K562 (cell line): ENCODE results near the gene EMC9. TPM values are rescaled to one million over a fixed set of nuclear protein-coding genes. Genes with fewer than 3 reads are reported as not detected.

Experiments used
- ATAC-seq: fragments of 200-7000 bp; cut with Tn5 transposase; 3 replicates; pipeline ENCODE4 v1.9.1; 2020; ENCODE audit warnings: moderate library complexity
- BruUV-seq: library from RNA; stranded (reverse); fragments of 400-500 nt; replicated peaks from 2 replicates; lab custom pipeline; 2021; lab: Mats Ljungman, UMichigan
- CTCF ChIA-PET: fragments of 300-600 bp; formaldehyde crosslinking; extraction: SDS; loops from one replicate; lab custom pipeline; 2021; ENCODE audit warnings: low intra/inter-chr PET ratio; lab: Yijun Ruan, JAX
- POLR2A ChIA-PET: fragments of 300-600, 350-650 bp; sonication (Branson Sonifier 250); formaldehyde crosslinking; extraction: SDS; loops from one replicate; lab custom pipeline; 2021; ENCODE audit warnings: antibody characterized with exemption, inconsistent platforms; lab: Yijun Ruan, JAX
- DNase-seq, 4 experiments: peaks; one replicate each; pipeline versions ENCODE4 v3.0.0 to v3.0.0-alpha.2; 2011 to 2018; ENCODE audit warnings: low spot score in 3 of 4, mixed read lengths in 3 of 4; ENCODE audit errors: extremely low read depth in 1 of 4
- FAIRE-seq: peaks from 2 replicates; lab custom pipeline; 2011; peaks lifted over from hg19 to GRCh38; lab: Jason Lieb, UNC
- H2AFZ ChIP-seq: 2 replicates; pipeline ENCODE4 v1.6.0; 2011; ENCODE audit warnings: low read depth, low read length, control low read depth, inconsistent platforms
- H3K27ac ChIP-seq: fragments of 200-600 bp; 3 replicates; pipeline ENCODE4 v1.8.0; 2011; ENCODE audit warnings: low read depth, mild to moderate bottlenecking, control low read depth, inconsistent platforms, low read length, moderate library complexity, mixed read lengths; ENCODE audit errors: extremely low read depth
- H3K27me3 ChIP-seq, 2 experiments: fragments of 300-600 bp in 1 of 2; 2 replicates in 1 of 2; 3 replicates in 1 of 2; pipeline versions ENCODE4 v1.6.0 to v1.8.0; 2011; ENCODE audit warnings: inconsistent platforms in 2 of 2, low read length in 2 of 2, mild to moderate bottlenecking in 1 of 2, mixed read lengths in 1 of 2, moderate library complexity in 1 of 2; ENCODE audit not compliant: control insufficient read depth in 2 of 2, insufficient read depth in 2 of 2
- H3K36me3 ChIP-seq: fragments of 300-600 bp; 3 replicates; pipeline ENCODE4 v1.8.0; 2011; ENCODE audit warnings: mild to moderate bottlenecking, low read length, inconsistent platforms; ENCODE audit not compliant: control insufficient read depth, insufficient read depth
- H3K4me1 ChIP-seq, 2 experiments: fragments of 200-600 bp in 1 of 2; replicated peaks in 1 of 2; 2 replicates in 1 of 2; 3 replicates in 1 of 2; pipeline versions ENCODE4 v1.5.1 to v1.8.0; 2011; ENCODE audit warnings: inconsistent platforms in 2 of 2, low read length in 2 of 2, mild to moderate bottlenecking in 1 of 2, mixed read lengths in 1 of 2, moderate library complexity in 1 of 2; ENCODE audit not compliant: control insufficient read depth in 2 of 2, insufficient read depth in 2 of 2
- H3K4me2 ChIP-seq: 2 replicates; pipeline ENCODE4 v1.6.1; 2011; ENCODE audit warnings: low read length, control low read depth, inconsistent platforms, mixed read lengths; ENCODE audit not compliant: insufficient read depth
- H3K4me3 ChIP-seq: fragments of 200-600 bp; sonication (generic), shearing (Covaris generic); 2 replicates; pipeline ENCODE4 v1.5.1; 2016; ENCODE audit warnings: control low read depth, inconsistent platforms
- H3K79me2 ChIP-seq: fragments of 200-600 bp; 3 replicates; pipeline ENCODE4 v1.8.0; 2011; ENCODE audit warnings: low read length, inconsistent platforms; ENCODE audit not compliant: control insufficient read depth, insufficient read depth
- H3K9ac ChIP-seq, 2 experiments: 2 replicates each; pipeline versions ENCODE4 v1.6.0 to v1.6.1; 2011; ENCODE audit warnings: low read depth in 2 of 2, low read length in 2 of 2, control low read depth in 1 of 2, inconsistent platforms in 1 of 2, mild to moderate bottlenecking in 1 of 2, mixed read lengths in 1 of 2; ENCODE audit not compliant: insufficient read depth in 1 of 2
- H3K9me1 ChIP-seq: one replicate; pipeline ENCODE4 v1.6.0; 2011; ENCODE audit warnings: inconsistent platforms, mild to moderate bottlenecking, low read length, moderate library complexity; ENCODE audit not compliant: control insufficient read depth, insufficient read depth
- H3K9me3 ChIP-seq: replicated peaks from 2 replicates; pipeline ENCODE4 v1.5.1; 2011; ENCODE audit warnings: low read depth, low read length, inconsistent platforms; ENCODE audit not compliant: control insufficient read depth, insufficient read depth
- H4K20me1 ChIP-seq: replicated peaks from 2 replicates; pipeline ENCODE4 v1.6.1; 2011; ENCODE audit warnings: low read length, inconsistent platforms, mixed read lengths; ENCODE audit not compliant: control insufficient read depth, insufficient read depth
- ARHGAP35 ChIP-seq: fragments of 450-650 bp; IDR thresholded peaks from 2 replicates; pipeline ENCODE4 v1.6.1; 2018; ENCODE audit not compliant: partially characterized antibody
- DPF2 ChIP-seq: fragments of 450-650 bp; IDR thresholded peaks from 2 replicates; pipeline ENCODE4 v1.6.1; 2016
- HNRNPL ChIP-seq: fragments of 200-400 bp; formaldehyde crosslinking; IDR thresholded peaks from 2 replicates; pipeline ENCODE4 v1.6.1; 2017; ENCODE audit warnings: low read depth, mild to moderate bottlenecking, low read length
- HSF4 ChIP-seq: fragments of 250-450 bp; sonication (Bioruptor Pico); IDR thresholded peaks from 2 replicates; pipeline ENCODE4 v2.1.2; 2022; ENCODE audit warnings: mild to moderate bottlenecking, moderate library complexity, borderline replicate concordance
- IRF2 ChIP-seq: sonication (generic); formaldehyde crosslinking; IDR thresholded peaks from 2 replicates; pipeline ENCODE4 v1.8.1; 2022; ENCODE audit warnings: mild to moderate bottlenecking, missing genetic modification reagents
- KAT2B ChIP-seq: IDR thresholded peaks from one replicate; pipeline ENCODE4 v1.6.1; 2012; ENCODE audit warnings: low read depth, mild to moderate bottlenecking, control low read depth, inconsistent platforms, low read length, moderate library complexity
- PHF8 ChIP-seq: fragments of 200-600 bp; sonication (generic); IDR thresholded peaks from 2 replicates; pipeline ENCODE4 v1.6.1; 2012; ENCODE audit warnings: mixed run types, mild to moderate bottlenecking, inconsistent platforms, low read length, moderate library complexity, borderline replicate concordance
- SMARCB1 ChIP-seq: IDR thresholded peaks from 2 replicates; pipeline ENCODE4 v1.6.1; 2011; ENCODE audit warnings: improper control_type of control experiment, low read depth; ENCODE audit not compliant: insufficient read length
- TAF1 ChIP-seq: IDR thresholded peaks from 2 replicates; pipeline ENCODE4 v1.6.1; 2011; ENCODE audit warnings: mild to moderate bottlenecking, low read length, moderate library complexity; ENCODE audit not compliant: insufficient read depth, control insufficient read depth, severe bottlenecking; ENCODE audit errors: extremely low read depth
- TCFL5 ChIP-seq: fragments of 250-450 bp; sonication (Bioruptor Pico); conservative IDR thresholded peaks from 2 replicates; pipeline ENCODE4 v1.6.1; 2021; ENCODE audit warnings: mild to moderate bottlenecking, moderate library complexity, matching md5 sums
- TRIM28 ChIP-seq: fragments of 450-650 bp; IDR thresholded peaks from 2 replicates; pipeline ENCODE4 v1.6.1; 2017
- ZNF253 ChIP-seq: fragments of 250-450 bp; sonication (Bioruptor Pico); conservative IDR thresholded peaks from 2 replicates; pipeline ENCODE4 v1.6.1; 2021; ENCODE audit warnings: mild to moderate bottlenecking
- ZNF274 ChIP-seq: IDR thresholded peaks from 2 replicates; pipeline ENCODE4 v1.6.1; 2011; ENCODE audit warnings: low read depth, mild to moderate bottlenecking, low read length, moderate library complexity, borderline replicate concordance
- ZNF41 ChIP-seq: fragments of 250-450 bp; sonication (Bioruptor Pico); conservative IDR thresholded peaks from 2 replicates; pipeline ENCODE4 v1.4.0; 2020; ENCODE audit warnings: mild to moderate bottlenecking
- WGBS: fragments of 100-300 bp; shearing (Covaris generic); methylation state at CpG from one replicate; pipeline ENCODE4 v1.1.6; 2016; ENCODE audit warnings: low coverage, mixed read lengths; ENCODE audit not compliant: insufficient coverage; ENCODE audit errors: missing lambda C conversion rate; 5-methylcytosine and 5-hydroxymethylcytosine counted together
- in situ Hi-C: fragments of 300-500 bp; cut with MboI; formaldehyde crosslinking; loops from 4 replicates; pipeline ENCODE4 v1.15.0; 2018; ENCODE audit warnings: inconsistent platforms, mixed read lengths
- intact Hi-C: fragments of 100-400 bp; cut with micrococcal nuclease; formaldehyde crosslinking; loops from 2 replicates; pipeline ENCODE4 v1.14.2; 2022
- polyA plus RNA-seq, 8 experiments: library from polyadenylated mRNA; depleted of rRNA in 4 of 8; stranded (reverse) in 5 of 8; unstranded in 3 of 8; fragments of >200 nt; fragmentation: Nextera tagmentation in 2 of 8; fragmentation: Illumina TruSeq in 1 of 8; extraction: Ambion mirVana in 2 of 8; extraction: Trizol in 1 of 8; gene quantifications; 2 replicates each; pipeline versions ENCODE4 v1.2.1 to v1.2.3, GENCODE V29; 2011 to 2014; ENCODE audit warnings: inconsistent platforms in 1 of 8, missing spikeins in 1 of 8
- total RNA-seq, 7 experiments: library from RNA; depleted of rRNA in 6 of 7; stranded (reverse); fragments of >200 nt in 6 of 7; fragmentation: Illumina TruSeq in 2 of 7; extraction: Trizol in 2 of 7; gene quantifications; 2 replicates each; pipeline versions ENCODE4 v1.2.1 to v1.2.3, GENCODE V29; 2011 to 2021; ENCODE audit warnings: low replicate concordance in 1 of 7
- TF ChIP-seq, protein P1 (sequence below): fragments of 250-450 bp; sonication (Bioruptor Pico); IDR thresholded peaks from 2 replicates; pipeline ENCODE4 v1.9.0; 2021; ENCODE audit warnings: mild to moderate bottlenecking, inconsistent platforms
- TF ChIP-seq, protein P2 (sequence below): fragments of 450-650 bp; IDR thresholded peaks from 2 replicates; pipeline ENCODE4 v1.6.1; 2018; ENCODE audit warnings: mild to moderate bottlenecking, low read depth; ENCODE audit not compliant: partially characterized antibody

Gene EMC9
- total and polyA plus RNA-seq, 9 of the 15 experiments (the other 6 are each of a cell fraction or from before 2014, with no cell fraction given), result 3.1 to 13.2 (median 7.8) TPM

DNA sequence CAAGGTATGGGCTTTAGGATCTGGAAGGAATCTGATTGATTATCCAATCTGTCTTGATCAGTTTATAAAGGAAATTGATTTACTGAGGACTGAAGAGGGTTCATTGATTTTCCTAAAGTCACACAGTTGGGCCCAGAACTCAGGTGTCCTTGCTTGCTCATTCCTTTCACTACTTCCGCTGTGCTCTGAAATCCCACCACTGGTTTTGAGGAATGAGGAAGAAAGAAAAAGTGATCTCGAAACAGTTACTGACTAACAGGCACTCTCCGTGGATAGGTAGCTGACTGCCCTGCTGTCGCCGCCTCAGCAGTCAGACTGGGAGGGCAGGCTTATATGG, 11.0 kb downstream of the EMC9 start, which contains the start of gene FITM1 (continued):
- TF ChIP-seq DPF2, result no peak

DNA sequence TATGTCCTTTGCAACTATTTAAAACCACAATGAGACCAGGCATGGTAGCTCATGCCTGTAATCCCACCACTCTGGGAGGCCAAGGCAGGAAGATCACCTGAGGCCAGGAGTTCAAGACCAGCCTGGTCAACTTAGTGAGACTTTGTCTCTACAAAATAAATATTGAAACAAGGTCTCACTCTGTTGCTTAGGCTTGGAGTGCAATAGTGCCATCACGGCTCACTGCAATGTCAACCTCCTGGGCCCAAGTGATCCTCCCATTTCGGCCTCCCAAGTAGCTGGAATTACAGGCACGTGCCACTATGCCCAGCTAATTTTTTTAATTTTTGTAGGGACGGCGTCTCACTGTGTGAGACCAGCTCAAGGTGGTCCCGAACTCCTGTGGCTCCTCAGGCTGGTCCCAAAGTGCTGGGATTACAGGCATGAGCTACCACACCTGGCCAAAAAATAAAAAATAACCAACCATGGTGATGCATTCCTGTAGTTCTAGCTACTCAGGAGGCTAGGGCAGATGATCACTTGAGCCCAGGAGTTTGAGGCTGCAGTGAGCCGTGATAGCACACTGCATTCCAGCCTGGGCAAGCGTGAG, 11.9 kb downstream of the EMC9 start:
- Histone ChIP-seq H2AFZ (no peak overlapping the region), H3K27me3 (no peaks in the 10 kb centered on the region), H3K9ac (no peak overlapping the region), H4K20me1 (no peaks in the 10 kb centered on the region), H3K9me1 (no peaks in the 10 kb centered on the region), H3K9me3 (no peaks in the 10 kb centered on the region), H3K79me2 (no peaks in the 10 kb centered on the region), H3K36me3 (no peaks in the 10 kb centered on the region), H3K4me1 (peaks cover 0 to 12% of the 10 kb centered on the region in 2 experiments; a peak in 2 of 5 replicates), H3K27ac (no peak overlapping the region), H3K4me2 (no peak overlapping the region), H3K4me3 (no peak overlapping the region)
- no TSS peak for BruUV-seq
- POLR2A ChIA-PET, result interaction anchor here (1.1 kb wide), 1 partner anchor 13 kb away, joined by 3 read pairs; no protein-coding TSS in a partner anchor
- CTCF ChIA-PET, result no interaction called here
- TF ChIP-seq KAT2B, result no peak
- TF ChIP-seq HSF4 (CRISPR knock-in tag), result no peak
- TF ChIP-seq, protein P1, sequence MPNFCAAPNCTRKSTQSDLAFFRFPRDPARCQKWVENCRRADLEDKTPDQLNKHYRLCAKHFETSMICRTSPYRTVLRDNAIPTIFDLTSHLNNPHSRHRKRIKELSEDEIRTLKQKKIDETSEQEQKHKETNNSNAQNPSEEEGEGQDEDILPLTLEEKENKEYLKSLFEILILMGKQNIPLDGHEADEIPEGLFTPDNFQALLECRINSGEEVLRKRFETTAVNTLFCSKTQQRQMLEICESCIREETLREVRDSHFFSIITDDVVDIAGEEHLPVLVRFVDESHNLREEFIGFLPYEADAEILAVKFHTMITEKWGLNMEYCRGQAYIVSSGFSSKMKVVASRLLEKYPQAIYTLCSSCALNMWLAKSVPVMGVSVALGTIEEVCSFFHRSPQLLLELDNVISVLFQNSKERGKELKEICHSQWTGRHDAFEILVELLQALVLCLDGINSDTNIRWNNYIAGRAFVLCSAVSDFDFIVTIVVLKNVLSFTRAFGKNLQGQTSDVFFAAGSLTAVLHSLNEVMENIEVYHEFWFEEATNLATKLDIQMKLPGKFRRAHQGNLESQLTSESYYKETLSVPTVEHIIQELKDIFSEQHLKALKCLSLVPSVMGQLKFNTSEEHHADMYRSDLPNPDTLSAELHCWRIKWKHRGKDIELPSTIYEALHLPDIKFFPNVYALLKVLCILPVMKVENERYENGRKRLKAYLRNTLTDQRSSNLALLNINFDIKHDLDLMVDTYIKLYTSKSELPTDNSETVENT (CRISPR knock-in tag), result no peak
- TF ChIP-seq ZNF274, result no peak
- no peak for TF ChIP-seq ZNF41 (CRISPR knock-in tag)
- no peak for TF ChIP-seq IRF2 (CRISPR knock-in tag)
- TF ChIP-seq ARHGAP35, result no peak
- no peak for TF ChIP-seq TAF1
- TF ChIP-seq ZNF253 (CRISPR knock-in tag), result no peak
- TF ChIP-seq PHF8, result no peak
- TF ChIP-seq, protein P2, sequence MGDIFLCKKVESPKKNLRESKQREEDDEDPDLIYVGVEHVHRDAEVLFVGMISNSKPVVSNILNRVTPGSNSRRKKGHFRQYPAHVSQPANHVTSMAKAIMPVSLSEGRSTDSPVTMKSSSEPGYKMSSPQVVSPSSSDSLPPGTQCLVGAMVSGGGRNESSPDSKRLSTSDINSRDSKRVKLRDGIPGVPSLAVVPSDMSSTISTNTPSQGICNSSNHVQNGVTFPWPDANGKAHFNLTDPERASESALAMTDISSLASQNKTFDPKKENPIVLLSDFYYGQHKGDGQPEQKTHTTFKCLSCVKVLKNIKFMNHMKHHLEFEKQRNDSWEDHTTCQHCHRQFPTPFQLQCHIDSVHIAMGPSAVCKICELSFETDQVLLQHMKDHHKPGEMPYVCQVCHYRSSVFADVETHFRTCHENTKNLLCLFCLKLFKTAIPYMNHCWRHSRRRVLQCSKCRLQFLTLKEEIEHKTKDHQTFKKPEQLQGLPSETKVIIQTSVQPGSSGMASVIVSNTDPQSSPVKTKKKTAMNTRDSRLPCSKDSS, result no peak
- no peak for TF ChIP-seq HNRNPL
- no peak for TF ChIP-seq SMARCB1
- no peak for TF ChIP-seq TRIM28
- no peak for TF ChIP-seq TCFL5 (CRISPR knock-in tag)
- WGBS, result 79% methylated on average over 6 of the region's 8 CpGs
- intact Hi-C loops (no loop called here), in situ Hi-C loops (no loop called here)
- ATAC-seq, result no peak
- FAIRE-seq, result no peak
- no peak for DNase-seq
